Midbrain (tissue), 1 donor: ENCODE results near the gene GREB1L.
"Not testable (repeated sequence)": the region's sequence is repeated elsewhere in the genome, so short reads cannot be mapped to it uniquely, and the experiment has no call there.

Source experiments
- DNase-seq: peaks from one replicate; lab custom pipeline; 2025; lab: John Stamatoyannopoulos, UW

The GREB1L gene

DNA sequence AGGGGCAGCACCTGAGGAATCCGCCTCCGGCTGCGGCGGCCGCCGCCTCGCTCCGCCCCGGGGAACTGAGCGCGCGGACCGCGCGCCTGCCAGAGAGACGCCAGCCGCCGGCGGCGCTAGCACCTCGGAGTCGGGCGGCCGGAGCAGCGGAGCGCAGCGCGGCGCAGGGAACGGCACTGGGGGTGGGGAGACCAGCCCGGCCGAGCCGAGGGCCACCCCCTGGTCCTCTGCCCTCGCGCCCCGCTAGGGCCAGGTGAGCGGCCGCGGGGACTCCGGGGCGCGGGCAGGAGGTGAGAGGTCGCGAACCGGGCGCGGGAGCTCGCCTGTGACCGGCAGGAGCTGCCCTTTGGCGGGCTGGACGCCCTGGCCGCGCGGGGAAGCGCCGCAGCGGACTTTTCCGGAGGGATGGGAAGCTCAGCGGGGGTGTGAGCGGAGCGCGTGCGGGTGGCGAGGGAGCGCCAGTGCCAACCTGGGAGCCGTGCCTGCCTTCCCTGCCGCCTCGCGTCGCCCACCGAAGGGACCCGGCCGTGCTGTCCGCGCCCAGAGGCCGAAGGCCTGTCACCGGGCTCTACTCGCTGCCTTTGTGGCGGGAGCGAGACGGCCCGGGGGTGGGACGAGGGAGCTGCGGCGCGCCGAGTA, at the start of gene GREB1L:
GREB1L (plus strand) TSS at position 92 of the 639 bp plus-strand sequence. CDS start 141,287 bp downstream, outside the sequence.
- peak; percentile 72 for DNase-seq

DNA sequence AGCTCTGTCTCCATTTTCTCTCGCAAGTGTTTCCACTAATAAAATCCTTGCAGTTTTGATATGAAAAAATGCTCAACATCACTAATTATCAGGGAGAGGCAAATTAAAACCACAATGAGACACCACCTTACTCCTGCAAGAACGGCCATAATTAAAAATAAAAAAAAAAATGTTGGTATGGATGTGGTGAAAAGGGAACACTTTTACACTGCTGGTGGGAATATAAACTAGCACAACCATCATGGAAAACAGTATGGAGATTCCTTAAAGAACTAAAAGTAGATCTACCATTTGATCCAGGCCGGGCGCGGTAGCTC, 49.8 kb upstream of the GREB1L start:
- DNase-seq, result no peak

DNA sequence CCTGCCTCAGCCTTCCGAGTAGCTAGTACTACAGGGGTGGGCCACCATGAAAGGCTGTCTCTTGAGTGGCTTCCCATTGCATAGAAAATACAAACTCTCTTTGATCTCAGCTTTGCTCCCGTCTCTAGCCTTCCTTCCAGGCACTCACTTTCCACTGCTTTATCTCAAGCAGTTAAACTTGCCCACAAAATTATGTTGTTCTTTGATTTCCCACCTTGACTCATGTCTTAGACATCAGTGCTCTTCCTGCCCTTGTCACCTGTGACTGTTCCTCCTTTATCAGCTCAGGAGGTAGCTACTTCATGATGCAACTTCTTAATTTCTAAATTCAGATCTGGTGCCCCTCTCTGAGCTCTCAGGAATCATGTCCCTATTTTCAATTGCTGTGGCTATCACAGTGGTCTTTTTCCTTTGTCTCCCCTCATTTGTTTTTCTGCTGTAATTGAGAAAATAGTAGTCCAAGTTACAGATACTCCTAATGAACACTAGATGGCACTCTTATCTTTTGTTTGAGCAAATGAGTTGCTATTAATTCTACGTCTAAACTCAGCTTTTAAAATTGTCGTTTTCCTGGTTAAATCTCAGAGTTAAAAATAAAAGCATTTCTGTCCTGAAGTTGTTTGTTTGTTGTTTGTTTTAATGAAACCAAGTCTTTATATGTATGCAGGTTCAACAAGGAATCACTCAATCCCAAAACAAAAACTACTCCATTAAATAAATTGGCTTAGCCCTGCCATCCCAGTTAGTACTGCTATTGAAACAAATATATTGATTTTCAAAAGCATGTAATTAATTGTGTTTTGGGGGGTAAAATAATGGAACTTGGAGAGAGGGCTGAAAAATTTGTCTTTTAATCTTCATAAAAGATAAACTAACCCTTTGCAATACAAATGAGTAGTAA, 46.9 kb upstream of the GREB1L start:
- DNase-seq, result peak; percentile 52

DNA sequence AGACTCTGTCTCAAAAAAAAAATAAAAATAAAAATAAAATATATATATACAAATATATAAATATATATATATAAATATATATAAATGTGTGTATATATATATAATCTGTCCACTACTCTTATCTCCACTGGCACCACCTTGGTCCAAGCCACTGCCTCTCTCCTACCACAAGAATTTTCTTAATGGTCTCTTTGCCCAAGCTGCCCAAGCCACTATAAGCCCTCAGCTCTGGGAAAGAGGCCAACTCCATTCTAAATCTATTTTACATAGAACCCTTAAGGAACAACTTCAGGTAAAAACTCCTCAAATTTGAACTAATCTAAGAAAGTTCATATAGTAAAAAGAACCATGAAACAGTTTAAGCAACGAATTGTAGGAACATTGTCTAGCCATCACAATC, 45.6 kb upstream of the GREB1L start:
- DNase-seq, result no peak

DNA sequence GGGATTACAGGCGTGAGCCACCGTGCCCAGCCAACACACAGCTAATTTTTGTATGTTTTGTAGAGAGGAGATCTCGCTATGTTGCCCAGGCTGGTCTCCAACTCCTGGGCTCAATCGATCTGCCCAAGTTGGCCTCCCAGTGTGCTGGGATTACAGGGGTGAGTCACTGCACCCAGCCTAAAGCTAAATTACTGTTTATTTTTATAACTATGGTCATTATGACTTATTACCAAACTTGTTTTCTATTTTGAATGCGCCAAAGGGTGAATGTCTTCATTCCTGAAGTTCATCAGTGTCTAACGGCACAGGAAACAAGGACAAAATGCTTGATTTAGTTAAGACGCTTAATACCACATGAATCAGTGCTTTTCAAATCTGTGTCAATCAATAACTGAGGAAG, 38.9 kb upstream of the GREB1L start:
- DNase-seq, result no peak

DNA sequence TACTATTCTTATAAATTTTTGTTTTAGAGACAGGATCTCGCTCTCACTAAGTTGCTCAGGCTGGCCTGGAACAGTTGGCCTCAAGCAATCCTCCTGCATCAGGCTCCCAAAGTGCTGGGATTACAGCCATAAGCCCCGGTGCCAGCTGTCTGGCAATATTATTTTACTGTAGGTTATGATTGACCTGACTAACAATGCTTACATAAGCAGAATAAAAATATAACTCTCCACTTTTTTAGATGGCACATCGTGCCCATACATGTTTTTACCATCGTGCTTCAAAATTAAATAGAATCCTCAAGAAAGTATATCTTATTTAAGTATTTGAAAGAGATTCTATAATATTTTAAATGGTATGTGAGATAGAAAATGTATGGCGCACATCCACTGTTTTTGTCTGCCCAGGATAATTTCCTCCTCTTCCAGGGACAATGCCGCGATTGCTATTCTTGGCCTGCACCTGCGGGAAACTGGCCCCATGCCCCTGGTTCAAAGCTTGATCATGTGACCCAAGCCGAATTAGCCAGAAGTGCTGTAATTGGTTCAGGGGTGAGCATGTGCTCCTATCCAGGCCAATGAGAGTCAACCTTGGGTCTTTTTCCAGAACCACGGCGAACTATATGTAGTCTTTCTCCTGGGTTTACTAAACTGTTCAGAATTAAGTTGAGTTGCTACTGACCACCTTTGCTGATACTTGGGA, 38.3 kb upstream of the GREB1L start:
- no peak for DNase-seq

DNA sequence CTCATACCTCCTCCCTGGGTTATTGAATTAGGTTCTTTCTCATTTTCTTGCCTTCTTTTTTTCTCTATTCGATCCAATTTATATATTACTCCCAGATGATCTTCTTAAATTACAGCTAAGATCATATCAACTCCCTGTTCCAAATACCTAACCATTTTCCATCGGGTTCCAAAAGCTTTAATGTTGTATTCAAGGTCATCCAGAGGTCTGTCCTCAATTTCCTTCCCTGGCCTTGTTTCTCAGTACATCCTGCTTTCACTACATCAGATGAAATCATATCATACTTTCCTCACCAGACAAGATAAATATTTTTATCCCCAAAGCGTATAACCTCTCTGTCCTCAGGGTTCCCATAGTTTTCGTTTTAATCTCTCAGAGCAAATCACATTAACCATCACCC, 36.3 kb upstream of the GREB1L start:
- DNase-seq, result no peak

DNA sequence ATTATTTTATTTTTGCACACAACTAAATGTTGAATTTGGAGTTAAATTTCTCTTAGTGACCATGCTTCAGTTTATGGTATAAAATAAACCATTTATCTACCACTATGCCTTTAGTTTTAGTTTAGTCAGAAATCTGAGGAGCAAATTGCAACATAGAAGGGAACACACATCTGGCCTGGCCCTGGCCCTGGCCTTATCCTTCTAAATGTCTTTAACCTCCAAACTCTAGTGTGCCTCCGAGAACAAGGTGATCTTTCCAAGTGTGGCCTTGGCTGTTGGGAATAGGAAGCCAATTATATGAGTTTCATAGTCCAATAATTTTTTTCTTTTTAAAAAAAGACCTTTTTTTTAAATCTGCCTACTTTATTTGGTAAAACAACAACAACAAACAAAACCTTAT, 31.8 kb upstream of the GREB1L start:
- no peak for DNase-seq

DNA sequence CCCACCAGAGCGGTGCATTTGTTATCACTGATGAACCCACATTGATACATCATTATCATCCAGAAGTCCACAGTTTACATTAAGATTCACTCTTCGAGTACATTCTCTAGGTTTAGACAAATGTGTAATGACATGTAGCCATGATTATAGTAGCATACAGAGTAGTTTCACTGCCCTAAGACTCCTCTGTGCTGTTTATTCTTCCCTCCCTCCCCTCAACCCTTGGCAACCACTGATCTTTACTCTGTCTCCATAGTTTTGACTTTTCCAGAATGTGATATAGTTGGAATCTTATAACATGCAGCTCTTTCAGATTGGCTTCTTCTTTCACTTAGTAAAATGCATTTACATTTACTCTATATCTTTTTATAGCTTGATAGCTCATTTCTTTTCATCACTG, 31.2 kb upstream of the GREB1L start:
- no peak for DNase-seq

DNA sequence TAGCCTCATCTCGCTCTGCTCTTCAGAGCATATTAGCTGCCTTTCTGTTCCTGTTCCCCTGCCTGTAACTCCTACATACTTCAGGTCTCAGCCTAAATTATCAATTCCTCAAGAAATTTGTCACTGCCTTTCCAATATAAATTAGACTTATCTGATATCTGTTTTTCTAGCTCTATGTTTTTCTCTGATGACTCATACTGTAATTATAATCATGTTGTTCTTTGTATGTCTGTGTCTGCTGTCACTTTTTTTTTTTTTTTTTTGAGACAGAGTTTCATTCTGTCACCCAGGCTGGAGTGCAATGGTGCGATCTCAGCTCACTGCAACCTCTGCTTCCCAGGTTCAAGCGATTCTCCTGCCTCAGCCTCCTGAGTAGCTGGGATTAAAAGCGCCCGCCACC, 27.6 kb upstream of the GREB1L start:
- not testable (repeated sequence) for DNase-seq

DNA sequence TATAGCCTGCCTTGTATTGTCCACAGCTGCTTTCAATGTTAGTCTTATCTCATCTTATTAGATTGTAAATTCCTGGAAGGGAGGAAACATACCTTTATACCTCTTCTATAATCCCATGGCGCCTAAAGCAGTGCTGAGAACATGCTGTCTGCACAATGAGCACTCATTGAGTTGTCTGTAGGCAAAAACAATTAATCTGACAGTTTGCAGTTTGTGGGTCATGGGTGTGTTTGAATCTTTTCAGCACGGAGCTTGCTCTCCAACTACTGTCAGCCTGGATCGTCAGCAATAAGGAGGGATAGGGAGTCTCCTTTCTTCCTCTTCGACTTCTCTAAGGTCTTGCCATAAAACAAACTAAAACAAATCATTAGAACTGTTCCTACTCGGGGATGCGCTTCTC, 26.5 kb upstream of the GREB1L start:
- no peak for DNase-seq

DNA sequence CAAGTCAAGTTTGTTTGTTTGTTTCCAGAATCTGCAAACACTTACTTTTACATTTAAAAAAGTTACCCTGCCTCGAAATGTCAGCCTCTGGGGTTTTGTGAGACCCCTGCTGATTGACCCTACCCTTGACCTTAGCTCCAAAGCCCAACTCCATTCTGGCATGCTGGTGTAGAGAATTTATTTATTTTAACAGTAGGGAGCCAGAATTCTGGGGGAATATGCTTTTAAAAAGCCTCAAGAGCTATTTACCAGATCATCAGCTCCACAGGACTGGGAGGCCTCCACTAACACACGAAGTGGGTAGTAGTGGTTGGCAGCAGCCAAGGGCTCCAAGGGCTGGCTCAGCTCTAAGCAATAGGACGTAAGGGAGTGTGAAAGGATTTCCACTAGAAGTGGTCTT, 23.2 kb upstream of the GREB1L start:
- DNase-seq, result no peak

DNA sequence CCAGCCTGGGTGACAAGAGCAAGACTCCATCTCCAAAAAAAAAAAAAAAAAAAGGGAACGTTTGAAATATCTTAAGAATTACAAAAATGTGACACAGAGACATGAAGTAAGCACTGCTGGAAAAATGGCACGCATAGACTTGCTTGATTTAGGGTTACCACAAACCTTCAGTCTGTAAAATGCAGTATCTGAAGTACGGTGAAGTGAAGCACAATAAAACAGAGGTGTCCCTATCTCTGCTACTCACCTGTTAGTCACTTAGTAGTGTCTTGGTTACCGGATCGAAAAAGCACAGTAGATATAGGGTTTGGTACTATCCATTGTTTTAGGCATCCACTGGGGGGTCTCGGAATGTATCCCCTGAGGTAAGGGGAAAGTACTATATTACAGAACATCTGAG, 11.6 kb upstream of the GREB1L start:
- DNase-seq, result no peak

DNA sequence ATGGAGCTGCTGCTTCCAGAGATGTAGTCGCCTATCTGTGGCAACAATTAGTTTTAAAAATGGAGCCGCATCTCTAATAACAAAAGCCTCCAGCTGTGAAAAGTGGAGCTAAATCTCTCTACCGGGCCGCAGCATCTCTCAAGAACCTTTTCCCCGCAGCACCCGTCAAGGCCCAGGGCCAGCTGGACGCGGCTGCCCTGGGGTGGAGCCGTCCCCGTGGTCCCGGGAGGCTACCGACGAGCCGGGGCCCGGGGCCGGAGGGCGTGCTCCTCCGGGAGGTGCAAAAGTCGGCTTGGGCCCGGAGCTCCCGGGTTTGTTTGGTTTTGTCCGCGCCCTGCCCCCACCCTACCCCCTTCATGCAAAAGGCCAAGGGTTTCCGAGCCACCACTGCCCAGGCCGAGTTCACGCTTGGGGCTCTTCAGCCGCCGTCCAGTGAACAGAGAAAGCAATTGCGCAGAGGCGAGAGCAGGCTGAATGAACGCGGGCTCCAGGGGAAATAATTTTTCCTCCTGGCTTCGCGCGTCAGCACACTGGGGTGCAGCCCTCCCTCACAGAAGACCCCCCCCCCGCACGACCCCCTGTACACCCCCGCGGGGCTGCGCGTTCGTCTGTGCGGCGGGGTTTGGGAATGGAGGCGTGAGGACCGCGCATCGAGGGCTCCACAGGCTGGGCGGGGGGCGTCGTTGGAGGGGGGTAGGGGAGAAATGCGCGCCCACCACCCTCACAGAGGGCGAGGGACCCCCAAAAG, 557 bp upstream of the GREB1L start:
- DNase-seq, result no peak

DNA sequence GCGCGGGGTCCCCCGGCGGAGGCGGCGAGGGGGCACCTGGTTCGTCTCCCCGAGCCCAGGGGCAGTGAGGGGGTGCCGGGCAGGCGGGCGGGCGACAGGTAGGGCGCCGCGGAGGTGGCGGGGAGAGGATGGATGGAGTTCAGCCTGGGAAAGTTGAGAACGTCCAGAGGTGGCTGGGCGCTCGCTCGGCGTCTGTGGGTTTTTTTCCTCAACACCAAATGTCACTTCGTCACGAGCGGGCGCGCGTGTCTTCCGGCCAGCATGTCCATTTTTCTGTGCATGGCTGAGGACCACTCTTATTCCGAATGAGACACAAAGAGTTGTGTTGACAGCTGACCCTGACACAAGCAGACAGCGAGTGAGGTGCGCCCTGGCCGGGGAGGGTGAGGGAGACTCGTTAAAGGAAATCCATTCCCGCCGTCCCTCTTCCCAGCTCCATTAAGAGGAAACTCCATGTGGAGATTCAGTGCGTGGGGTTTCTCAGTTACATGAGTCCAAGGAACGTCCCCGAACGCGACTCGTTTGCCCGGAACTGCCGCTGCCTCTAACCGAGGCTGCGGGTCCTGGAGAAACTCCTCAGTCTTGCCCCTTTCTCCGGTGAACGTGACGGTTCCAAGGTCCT, 859 bp downstream of the GREB1L start:
- no peak for DNase-seq

DNA sequence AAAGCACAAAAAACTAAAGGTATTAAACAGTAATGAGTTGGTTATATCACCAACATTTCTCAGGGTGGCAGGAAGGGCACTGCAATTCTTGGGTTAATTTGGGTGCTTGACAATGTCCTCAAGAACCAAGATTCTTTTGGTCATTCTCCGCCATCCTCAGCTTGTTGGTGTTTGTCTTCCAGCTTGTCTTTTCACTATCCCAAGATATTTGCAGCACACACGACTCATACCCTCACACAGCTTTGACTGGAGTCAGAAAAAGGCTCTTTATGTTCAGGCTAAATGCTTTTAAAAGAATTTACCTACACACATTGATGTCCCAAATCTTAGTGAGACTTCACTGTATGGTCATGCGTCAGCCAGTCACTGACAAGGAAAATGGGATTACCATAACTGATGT, 12.5 kb downstream of the GREB1L start:
- no peak for DNase-seq

DNA sequence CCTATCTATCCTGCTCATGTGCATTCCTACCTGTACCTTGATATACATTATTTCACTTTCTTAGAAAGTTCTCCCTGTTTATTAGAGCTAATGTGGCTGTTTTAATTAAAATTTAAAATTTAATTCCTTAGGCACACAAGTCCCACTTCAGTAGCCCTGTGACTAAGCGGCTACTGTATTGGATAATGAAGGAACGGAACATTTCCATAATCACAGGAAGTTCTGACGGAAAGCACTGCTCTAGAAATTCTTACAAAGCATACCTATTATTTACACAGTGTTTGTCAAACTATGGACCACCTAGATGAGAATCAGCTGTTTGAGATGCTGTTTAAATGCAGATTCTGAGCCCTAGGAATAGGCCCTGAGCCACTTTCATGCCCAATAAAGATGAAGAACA, 13.2 kb downstream of the GREB1L start:
- DNase-seq, result no peak

DNA sequence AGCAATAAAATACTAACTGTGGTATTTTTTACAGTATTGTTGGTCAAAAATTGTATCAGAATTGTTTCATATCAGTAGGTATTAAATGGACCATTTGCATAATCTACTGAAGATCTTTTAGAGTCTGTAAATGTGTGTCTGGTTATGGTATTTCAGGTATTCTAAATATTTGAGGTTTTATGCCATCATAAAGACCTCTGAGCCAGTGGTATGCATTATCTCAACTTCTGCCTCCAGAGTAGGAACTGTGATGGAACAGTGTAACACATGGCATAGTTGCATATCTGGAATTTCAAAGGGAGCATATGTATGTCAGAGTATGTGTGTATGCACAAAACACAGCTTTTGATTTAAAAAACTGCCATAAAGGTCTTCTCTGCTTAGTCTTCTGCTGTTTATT, 15.4 kb downstream of the GREB1L start:
- no peak for DNase-seq

DNA sequence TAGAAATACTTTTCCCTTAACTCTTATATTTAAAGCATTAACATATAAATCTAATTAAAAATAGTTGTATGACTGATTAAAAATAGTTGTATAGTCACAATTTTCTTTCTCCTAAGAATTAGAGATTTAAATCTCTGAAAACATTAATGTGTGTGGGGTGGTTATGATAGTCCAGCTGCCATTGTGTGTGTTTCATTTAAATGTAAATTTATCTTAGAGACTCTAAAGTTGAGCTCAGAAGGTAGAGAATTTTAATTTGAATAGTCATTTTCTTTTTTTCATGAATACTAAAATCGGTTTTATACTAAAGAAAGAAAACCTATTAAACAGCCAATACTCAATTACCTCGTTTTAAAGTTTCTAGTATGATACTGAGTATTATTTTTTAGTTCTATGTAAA, 18.6 kb downstream of the GREB1L start:
- DNase-seq, result no peak

DNA sequence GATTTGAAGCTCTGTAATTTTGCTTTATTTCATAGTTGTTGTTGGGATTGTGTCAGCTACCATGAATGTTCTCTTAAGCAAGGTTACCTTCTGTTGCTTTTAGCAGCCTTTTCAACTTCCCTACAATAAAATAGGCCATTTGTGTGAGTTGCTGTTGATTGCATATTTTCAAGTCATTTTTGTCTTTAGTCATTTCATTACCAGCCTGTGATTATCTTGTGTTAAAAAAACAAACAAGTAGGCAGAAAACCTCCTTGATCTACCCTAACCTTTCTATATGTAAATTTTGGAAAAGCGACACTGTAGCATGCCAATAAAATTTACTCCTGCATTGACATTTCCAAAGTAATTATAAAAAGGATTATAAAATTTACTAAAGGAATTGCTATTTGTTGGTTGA, 19.3 kb downstream of the GREB1L start:
- DNase-seq, result no peak

DNA sequence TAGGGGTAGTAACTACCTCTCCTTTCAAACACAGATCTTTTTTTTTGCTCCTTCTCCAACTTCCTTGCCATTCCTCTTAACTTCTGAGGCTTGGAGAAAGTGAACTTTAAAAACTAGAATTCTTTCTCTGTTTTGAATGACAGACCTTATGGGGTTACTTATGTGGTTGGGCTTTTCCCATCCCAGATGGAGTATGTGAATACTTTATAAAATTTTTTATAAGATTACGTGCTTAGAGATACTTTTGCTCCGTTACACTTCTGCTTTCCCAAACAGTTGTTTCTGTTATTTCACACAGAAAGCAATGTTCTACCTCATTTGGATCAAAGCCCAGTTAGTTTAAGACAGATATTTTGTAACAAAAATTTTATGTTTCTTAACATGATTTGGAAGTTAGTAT, 20.2 kb downstream of the GREB1L start:
- no peak for DNase-seq

DNA sequence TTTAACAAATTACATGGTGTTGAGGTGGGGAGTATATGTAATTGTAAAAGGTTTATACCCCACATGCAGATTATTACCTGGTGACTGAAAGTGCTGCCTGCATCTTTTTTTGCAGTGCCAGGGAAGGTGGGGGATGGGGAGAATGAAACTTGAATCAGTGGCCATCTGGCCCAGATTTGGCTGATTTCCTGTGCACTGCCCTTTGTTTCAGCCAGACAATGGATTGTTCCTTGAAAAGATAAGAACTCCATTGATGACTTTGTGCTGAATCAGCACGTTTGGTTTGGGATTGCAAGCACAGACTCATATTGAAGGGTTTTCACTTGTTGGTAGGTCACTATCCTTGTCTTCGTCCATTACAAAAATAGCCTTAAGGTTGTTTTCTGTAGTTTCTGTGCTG, 20.9 kb downstream of the GREB1L start:
- DNase-seq, result peak; percentile 83
